Right lobe of liver (tissue), 6 donors: ENCODE data around the gene PTPRN2. TPM values are rescaled to one million over a fixed set of nuclear protein-coding genes. Genes with fewer than 3 reads are reported as not detected.

Source experiments
- ATAC-seq, 4 donors: fragments of 200-7000 bp; cut with Tn5 transposase; one replicate each; pipeline ENCODE4 v1.9.1; 2020; ENCODE audit warnings: mild to moderate bottlenecking in 4 of 4, moderate library complexity in 4 of 4
- DNase-seq, 3 donors: peaks; one replicate each; pipeline ENCODE4 v3.0.0-alpha.2; 2020
- H3K27ac ChIP-seq, 3 donors: fragments of 200-600 bp; one replicate each; pipeline ENCODE4 v1.8.0; 2022
- H3K27me3 ChIP-seq, 2 donors: fragments of 200-600 bp; one replicate each; pipeline ENCODE4 v1.8.0; 2022
- H3K36me3 ChIP-seq, 4 donors: fragments of 200-600 bp; sonication (generic) in 1 of 4; one replicate each; pipeline versions ENCODE4 v1.5.1 to v1.8.0; 2017 to 2022; ENCODE audit warnings: control low read depth in 1 of 4
- H3K4me1 ChIP-seq, 4 donors: fragments of 200-600 bp; sonication (generic) in 1 of 4; one replicate each; pipeline versions ENCODE4 v1.5.1 to v1.8.0; 2017 to 2022; ENCODE audit warnings: control low read depth in 1 of 4
- H3K4me3 ChIP-seq, 3 donors: fragments of 200-600 bp; one replicate each; pipeline ENCODE4 v1.8.0; 2022
- H3K9me3 ChIP-seq, 4 donors: fragments of 200-600 bp; sonication (generic) in 1 of 4; one replicate each; pipeline versions ENCODE4 v1.5.1 to v1.8.0; 2017 to 2022; ENCODE audit warnings: control low read depth in 1 of 4
- CTCF ChIP-seq, 4 donors: fragments of 200-600 bp in 3 of 4; fragments of 450-650 bp in 1 of 4; IDR thresholded peaks; one replicate each; pipeline versions ENCODE4 v1.5.1 to v1.8.0; 2016 to 2022; ENCODE audit warnings: antibody characterized with exemption in 4 of 4, mild to moderate bottlenecking in 2 of 4
- POLR2A ChIP-seq: fragments of 450-650 bp; IDR thresholded peaks from one replicate; pipeline ENCODE4 v1.6.1; 2017; ENCODE audit warnings: antibody characterized with exemption, mild to moderate bottlenecking
- WGBS: methylation state at CpG from one replicate; pipeline ENCODE4 v1.1.6; 2018; ENCODE audit warnings: low coverage, low lambda C conversion rate; ENCODE audit not compliant: insufficient coverage; ENCODE audit errors: missing lambda C conversion rate; 5-methylcytosine and 5-hydroxymethylcytosine counted together
- intact Hi-C, 2 donors: fragments of 100-400 bp; cut with DNase I; formaldehyde crosslinking; loops; one replicate each; pipeline versions ENCODE4 v1.11.2 to v1.14.1; 2022
- total RNA-seq, 6 experiments: library from RNA; depleted of rRNA in 2 of 6; stranded (reverse); fragments of >200 nt in 2 of 6; fragmentation: NEBNext Ultra II Directional in 3 of 6; extraction: Animal tissue kit (Norgen Biotek cat#: 25700) in 3 of 6; gene quantifications; one replicate each; pipeline versions ENCODE4 v1.1.0 to v1.2.4, GENCODE V29; 2016 to 2023
- donor health status: DM: no; HTN: yes; CAD: no.
- donor health status: DM: no; HTN: no; CAD: no.
- donor health status: DM: no; HTN: no; CAD: no.
- donor health status: DM: no; HTN: yes; CAD: no.
- donor health status: DM: no; HTN: yes; CAD: no.

Gene PTPRN2
- total RNA-seq, 6 experiments from 2014 or later: 0.15 to 0.87 (median 0.67) TPM

GRCh38 chr7:158267742-158268435, 319.7 kb downstream of the PTPRN2 start:
- Histone ChIP-seq H3K4me3 (no peak overlapping the region), H3K27ac (no peak overlapping the region), H3K27me3 (no peaks in the 10 kb centered on the region), H3K36me3 (no peaks in the 10 kb centered on the region), H3K4me1 (peaks cover 0 to 10% (median 3%) of the 10 kb centered on the region in 4 donors), H3K9me3 (no peaks in the 10 kb centered on the region)
- no peak for TF ChIP-seq POLR2A
- no peak for ATAC-seq
- peak in 1 of 3 donors; percentile 33 for DNase-seq
- WGBS: 83% methylated on average over 20 of the region's 29 CpGs
- intact Hi-C loops: no loop called here

GRCh38 chr7:158266817-158267741, 320.5 kb downstream of the PTPRN2 start:
- WGBS: 80% methylated on average over 12 of the region's 30 CpGs
- no peak overlapping the region for H3K4me3 ChIP-seq
- no peaks in the 10 kb centered on the region for H3K36me3 ChIP-seq
- H3K4me1 ChIP-seq: peaks cover 0 to 10% (median 3%) of the 10 kb centered on the region in 4 donors
- ATAC-seq (no peak), DNase-seq (peak in 1 of 3 donors; percentile 37)
- no peak overlapping the region for H3K27ac ChIP-seq
- no peaks in the 10 kb centered on the region for H3K9me3 ChIP-seq
- intact Hi-C loops: no loop called here
- TF ChIP-seq CTCF (IDR thresholded peaks at IDR 0.05) (no peak), POLR2A (no peak)
- H3K27me3 ChIP-seq: no peaks in the 10 kb centered on the region

- ATAC-seq: no peak
- Histone ChIP-seq H3K27ac (no peak overlapping the region), H3K27me3 (no peaks in the 10 kb centered on the region), H3K36me3 (no peaks in the 10 kb centered on the region), H3K4me3 (no peak overlapping the region), H3K9me3 (no peaks in the 10 kb centered on the region), H3K4me1 (peaks cover 0 to 10% (median 3%) of the 10 kb centered on the region in 4 donors)
- intact Hi-C loops: no loop called here
- peak in 1 of 3 donors; percentile 22 for DNase-seq
- WGBS: 71% methylated on average over 7 of the region's 12 CpGs
- no peak for TF ChIP-seq POLR2A
- TF ChIP-seq CTCF (IDR thresholded peaks at IDR 0.05): no peak
Observed at GRCh38 chr7:158266426-158266816, 321.2 kb downstream of the PTPRN2 start.

GRCh38 chr7:158265743-158266080, 321.9 kb downstream of the PTPRN2 start:
- intact Hi-C loops: no loop called here
- no peaks in the 10 kb centered on the region for H3K36me3 ChIP-seq
- ATAC-seq (no peak), DNase-seq (no peak)
- no peak overlapping the region for H3K27ac ChIP-seq
- no peaks in the 10 kb centered on the region for H3K9me3 ChIP-seq
- WGBS: 33% methylated on average over 1 of the region's 11 CpGs
- no peaks in the 10 kb centered on the region for H3K27me3 ChIP-seq
- TF ChIP-seq POLR2A: no peak
- TF ChIP-seq CTCF (IDR thresholded peaks at IDR 0.05): no peak
- H3K4me1 ChIP-seq: peaks cover 0 to 10% (median 3%) of the 10 kb centered on the region in 4 donors
- H3K4me3 ChIP-seq: no peak overlapping the region
